8988T (cell line): ENCODE measurements around the gene AGAP6.
A peak's percentile ranks its signal among the peaks of the same experiment; 100 is the strongest.
"Not testable (repeated sequence)": the region's sequence is repeated elsewhere in the genome, so short reads cannot be mapped to it uniquely, and the experiment has no call there.

Experiments used
- DNase-seq: peaks from one replicate; pipeline ENCODE4 v3.0.0; 2011

The AGAP6 gene

DNA sequence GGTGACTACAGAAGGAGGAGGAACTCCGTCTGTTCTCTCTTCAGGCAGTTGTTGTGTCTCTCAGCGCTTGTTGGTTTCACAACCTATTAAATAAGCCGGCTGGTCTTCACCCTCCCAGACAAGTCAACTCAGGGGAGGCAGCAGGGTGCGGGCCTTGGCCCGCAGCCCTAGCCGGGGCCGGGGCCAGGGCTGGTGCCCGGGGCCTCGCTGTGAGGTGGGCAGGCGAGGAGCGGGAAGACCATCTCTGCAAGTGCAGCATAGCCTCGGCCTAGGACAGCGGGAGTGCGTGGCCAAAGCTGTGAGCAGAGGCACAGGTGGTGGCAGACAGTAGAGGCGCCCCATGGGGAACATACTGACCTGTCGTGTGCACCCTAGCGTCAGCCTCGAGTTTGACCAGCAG is at the start of gene AGAP6:
Gene AGAP6, plus strand, starts transcription at position 31 of the 400 bp plus-strand sequence. Its CDS starts 310 bp downstream, at position 341.
- DNase-seq = not testable (repeated sequence)

DNA sequence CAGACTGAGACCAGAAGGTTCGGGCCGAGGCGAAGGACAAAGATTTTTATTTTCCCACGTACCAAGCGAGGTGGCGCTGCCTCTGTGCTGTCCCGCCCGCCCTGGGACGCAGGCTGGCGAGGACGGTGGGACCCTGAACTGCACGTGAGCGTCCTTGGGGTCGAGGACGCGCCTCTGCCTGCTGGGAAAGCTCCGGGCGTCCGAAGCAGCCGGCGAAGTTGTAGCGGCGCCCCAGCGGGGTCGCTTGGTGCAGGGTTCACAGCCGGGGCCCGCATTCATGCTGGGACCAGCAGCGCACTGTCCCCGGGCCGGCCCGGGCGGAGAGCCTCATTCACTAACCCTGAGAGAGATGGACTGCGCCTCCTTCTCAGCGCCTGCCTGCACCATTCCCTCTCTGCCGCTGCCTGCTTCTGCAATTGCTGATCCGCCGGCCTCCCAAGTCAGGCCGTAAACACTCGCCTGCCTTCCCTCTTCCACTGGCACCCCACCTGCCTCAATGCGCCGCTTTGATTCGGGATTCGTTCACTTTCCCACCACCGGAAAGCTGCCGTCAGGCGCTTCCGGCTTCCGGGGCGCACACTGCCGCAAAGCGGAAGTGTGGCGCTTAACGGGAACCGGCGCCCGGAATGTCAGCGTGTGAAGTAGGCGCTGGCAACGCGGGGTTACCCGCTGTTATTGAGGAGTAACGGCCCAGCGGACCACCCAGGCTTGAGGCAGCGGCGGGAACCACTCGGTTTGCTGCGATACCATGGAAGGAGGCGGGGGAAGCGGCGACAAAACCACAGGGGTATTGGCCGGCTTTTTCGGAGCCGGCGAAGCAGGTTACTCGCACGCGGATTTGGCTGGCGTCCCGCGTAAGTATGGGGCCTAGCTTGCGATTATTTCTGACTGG is 46.5 kb upstream of the AGAP6 start, which contains the start of the genes PARG and TIMM23B:
Gene PARG, minus strand, starts transcription at position 581 of the 892 bp plus-strand sequence. Its CDS starts 302 bp downstream, at position 279.
Gene TIMM23B, plus strand, starts transcription at position 607 of the 892 bp plus-strand sequence. Its CDS starts 142 bp downstream, at position 749.
- peak; percentile 7 for DNase-seq

DNA sequence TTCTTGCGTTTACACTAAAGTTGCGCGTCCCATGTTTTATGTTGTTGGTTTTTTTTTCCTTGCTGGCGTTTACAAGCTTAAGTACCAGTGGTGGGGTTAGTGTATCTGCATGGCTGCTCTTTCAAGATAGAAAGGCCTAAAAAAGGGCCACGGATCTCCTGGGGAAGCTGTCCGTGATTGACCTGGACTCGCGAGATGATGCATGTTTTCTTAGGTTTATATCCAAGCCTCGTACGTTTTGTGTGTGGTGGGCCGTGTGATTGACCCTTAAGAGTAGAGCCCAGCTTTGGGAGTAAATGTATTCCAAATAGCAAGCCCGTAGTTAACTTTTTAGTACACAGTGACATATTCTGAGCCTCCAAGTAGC is 45.9 kb upstream of the AGAP6 start:
- not testable (repeated sequence) for DNase-seq

DNA sequence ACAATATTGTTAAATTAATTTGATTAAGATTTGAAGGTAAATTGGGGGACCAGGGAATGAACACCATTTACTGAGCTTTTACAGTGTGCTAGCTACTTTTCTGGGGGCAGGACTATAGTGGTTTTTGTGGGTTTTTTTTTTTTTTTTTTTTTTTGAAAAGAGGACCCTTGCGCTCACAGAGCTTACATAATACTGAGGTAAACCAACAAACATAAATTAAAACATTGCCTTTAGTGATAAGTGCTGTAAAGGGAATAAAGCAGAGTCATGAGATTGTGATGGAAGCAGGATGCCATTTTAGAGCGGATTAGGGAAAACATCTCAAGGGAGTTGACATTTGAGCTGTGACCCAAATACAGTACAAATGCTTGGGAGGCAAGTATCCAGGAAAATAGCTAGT is 44.6 kb upstream of the AGAP6 start:
- DNase-seq = not testable (repeated sequence)

DNA sequence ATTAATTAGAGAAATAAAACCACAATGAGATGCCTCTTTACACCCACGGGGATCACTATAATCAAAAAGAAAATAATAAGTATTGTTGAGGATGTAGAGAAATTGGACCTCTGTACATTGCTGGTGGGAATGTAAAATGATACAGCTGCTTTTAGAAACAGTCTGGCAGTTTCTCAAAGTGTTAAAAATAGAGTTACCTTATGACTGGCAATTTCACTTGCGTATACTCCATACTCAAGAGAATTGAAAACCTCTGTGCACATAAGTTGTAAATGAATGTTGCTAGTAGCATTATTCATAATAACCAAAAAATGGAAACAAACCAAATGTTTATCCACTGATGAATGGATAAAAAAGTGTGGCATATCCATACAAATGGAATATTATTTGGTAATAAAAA is 40.1 kb upstream of the AGAP6 start:
- DNase-seq = not testable (repeated sequence)

DNA sequence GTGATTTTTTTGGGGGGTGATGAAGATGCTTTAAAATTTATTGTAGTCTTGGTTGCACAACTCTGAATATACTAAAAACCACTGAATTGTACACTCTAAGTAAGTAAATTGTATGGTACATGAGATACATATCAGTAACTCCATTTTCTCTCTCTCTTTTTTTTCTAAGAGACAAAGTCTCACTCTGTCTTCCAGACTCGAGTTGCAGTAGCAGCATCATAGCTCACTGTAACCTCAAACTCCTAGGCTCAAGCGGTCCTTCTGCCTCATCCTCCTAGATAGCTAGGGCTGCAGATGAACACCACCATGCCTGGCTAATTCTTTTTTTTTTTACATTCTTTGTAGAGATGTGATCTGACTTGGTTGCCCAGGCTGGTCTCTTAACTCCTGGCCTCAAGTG is 39.5 kb upstream of the AGAP6 start:
- not testable (repeated sequence) for DNase-seq

DNA sequence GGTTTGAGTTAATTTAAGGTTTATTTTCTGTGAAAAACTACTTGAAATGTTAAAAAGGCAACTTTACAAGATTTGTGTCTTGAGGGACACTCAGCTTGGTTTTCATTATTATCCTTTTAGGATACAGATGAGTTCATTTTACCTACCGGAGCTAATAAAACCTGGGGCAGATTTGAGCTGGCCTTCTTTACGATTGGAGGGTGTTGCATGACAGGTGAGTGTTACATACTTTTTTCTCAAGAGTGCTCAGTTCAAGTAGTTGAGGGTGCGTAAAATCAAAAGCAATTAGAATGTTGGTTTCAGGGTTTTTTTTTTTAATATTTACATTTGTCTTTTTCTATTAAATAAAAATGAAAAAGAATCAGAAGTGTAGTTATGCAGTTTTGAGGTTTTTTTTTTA is 36.2 kb upstream of the AGAP6 start:
- DNase-seq = not testable (repeated sequence)

DNA sequence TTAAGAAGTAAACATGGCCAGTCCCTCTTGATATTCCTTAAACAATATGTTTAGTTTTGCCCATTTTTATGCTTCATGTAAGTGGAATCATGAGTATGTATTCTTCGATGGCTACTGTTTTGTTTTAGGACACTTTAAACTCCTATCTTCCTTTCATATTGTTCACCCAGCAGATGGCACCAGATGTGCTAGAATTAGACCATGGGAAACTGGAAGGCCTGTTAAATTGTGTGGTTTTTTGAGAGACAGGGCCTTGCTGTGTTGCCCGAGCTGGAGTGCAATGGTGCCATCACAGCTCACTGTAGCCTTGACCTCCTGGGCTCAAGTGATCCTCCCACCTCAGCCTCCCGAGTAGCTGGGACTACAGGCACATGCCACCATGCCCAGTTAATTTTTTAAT is 35.1 kb upstream of the AGAP6 start:
- DNase-seq = not testable (repeated sequence)

DNA sequence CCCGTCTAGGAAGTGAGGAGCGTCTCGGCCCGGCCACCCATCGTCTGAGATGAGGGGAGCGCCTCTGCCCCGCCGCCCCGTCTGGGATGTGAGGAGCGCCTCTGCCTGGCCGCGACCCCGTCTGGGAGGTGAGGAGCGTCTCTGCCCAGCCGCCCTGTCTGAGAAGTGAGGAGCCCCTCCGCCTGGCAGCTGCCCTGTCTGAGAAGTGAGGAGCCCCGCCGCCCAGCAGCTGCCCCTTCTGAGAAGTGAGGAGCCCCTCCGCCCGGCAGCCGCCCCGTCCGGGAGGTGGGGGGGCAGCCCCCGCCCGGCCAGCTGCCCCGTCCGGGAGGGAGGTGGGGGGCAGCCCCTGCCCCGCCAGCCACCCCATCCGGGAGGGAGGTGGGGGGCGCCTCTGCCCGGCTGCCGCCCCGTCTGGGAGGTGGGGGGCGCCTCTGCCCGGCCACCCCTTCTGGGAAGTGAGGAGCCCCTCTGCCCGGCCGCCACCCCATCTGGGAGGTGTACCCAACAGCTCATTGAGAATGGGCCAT is 17.8 kb upstream of the AGAP6 start:
- not testable (repeated sequence) for DNase-seq

DNA sequence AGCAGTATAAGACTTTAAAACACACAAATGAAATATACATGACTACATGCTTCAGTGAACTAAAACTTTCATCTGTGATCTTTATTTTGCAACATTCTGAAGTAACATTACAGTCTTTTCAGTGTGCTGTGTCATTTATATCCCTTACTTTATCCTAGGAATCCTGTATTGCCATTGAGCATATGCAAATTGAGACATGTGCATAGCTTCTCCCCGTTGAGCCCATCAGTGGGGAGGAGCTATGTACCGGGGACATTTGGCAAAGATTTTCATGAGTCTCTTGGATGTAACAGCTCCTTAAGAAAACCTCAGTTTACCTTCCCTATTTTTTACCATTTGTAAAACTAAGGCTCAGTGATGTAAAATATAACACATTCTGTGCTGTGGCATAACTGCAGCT is 16.7 kb upstream of the AGAP6 start:
- not testable (repeated sequence) for DNase-seq

DNA sequence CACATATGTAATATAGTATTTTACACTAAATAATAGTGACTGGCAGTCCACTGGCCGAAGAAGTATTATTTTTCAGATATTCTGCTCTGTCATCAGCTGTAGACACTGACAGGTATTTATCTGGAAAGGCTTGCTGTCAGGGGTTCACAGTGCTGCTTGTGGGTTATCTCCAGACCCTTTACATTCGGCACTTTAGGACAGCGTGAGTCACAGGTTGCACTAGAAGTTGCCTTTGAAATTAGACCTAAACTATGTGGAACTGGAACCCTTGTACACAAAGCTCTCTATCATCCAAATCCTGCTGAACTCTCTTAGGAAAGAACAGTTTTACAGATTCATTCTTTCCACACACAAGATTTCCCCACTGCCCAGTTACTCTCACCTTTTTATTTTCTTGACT is 16.1 kb upstream of the AGAP6 start:
- DNase-seq = not testable (repeated sequence)

DNA sequence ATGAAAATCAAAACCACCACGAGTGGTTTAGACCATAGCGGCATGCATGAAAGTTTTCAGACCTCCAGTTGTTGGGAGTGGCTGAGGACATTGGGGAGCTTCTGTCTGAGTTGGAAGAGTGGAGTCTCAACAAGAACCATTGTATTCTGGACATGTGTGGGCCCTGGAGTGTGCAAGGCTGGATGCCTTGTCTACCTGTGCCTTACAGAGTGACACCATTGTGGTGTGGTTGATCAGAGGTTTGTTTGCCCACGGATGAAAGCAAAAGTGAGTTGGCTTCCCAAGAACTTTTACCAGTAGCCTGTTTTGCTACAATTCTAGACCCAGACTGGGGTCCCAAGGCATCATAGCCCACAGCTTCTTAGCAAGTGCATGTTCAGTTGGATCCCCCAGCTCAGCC is 10.4 kb upstream of the AGAP6 start:
- DNase-seq = not testable (repeated sequence)

DNA sequence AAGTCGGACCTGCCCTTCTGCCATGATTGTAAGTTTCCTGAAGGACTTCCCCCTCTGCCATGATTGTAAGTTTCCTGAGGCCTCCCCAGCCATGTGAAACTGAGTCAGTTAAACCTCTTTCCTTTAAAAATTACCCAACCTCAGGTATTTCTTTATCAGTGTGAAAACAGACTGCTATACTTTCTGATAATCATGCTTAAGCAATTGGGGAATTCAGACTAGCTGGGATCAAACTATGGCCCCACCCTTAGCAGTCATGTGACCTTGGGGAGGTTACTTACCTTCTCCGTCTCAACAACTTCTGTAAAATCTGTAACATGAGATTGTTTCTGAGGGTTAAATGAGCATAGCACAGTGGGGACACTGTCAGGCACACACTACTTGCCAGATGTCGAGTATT is 999 bp upstream of the AGAP6 start:
- not testable (repeated sequence) for DNase-seq

DNA sequence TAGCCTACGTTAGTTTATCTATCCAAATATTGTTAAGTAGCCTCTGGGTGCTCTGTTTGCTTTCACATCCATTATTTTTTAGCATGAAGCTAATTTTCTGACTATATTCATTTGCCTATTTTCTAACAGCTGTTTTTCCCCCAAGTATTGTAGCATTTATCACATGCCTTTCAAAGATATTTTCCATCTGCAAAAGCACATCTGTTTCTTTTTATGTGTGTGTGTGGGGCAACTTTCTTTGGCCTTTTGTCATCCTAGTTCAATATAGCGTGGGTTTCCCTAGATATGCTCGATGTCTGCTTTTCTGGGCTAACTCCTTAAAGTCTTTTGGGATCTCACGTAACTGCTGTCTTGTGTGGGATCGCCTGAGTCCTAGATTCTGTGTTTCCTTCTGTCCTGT is 7.1 kb downstream of the AGAP6 start:
- DNase-seq = not testable (repeated sequence)

DNA sequence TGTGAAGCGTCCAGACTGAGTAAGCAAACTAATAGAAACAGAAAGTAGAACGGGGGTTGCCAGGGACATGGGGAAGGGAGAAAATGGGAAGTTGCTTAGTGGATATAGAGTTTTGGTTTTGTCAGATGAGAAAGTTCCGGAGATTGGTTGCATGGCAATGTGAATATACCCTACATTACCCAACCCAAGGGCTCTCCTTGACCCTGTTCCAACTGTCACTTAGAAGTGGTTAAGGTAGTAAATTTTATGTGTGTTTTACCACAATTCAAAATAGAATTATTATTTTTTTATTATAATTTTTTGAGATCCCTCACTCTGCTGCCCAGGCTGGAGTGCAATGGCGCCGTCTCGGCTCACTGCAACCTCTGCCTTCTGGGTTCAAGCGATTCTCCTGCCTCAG is 25.8 kb downstream of the AGAP6 start:
- DNase-seq = not testable (repeated sequence)

DNA sequence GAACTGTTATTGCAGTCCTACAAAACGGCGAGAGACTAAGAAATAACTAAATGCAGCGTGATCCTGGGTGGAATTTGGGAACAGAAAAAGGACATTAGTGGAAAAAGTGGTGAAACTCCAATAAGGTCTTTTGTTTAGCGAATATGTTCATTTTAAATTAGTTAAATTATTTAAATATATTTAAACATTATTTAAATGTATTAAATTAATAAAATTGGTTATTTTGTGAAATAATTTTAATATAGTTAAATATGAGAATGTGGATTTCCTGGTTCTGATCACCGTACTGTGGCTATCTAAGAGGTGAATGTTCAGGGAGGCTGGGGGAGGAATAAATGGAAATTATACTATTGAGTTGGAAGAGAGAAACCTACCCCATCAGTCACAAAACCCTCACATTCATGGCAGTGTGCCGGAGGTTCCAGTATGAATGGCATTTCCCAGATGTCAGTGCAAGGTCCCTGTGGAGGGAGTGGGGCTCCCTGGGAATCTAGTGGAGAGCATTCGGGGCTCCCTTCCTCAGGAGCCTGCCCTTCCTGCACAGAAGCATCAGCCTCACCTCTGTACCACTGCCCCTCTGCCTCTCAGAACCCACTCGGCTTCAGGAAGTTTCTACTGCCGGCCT is 27.5 kb downstream of the AGAP6 start:
- not testable (repeated sequence) for DNase-seq

DNA sequence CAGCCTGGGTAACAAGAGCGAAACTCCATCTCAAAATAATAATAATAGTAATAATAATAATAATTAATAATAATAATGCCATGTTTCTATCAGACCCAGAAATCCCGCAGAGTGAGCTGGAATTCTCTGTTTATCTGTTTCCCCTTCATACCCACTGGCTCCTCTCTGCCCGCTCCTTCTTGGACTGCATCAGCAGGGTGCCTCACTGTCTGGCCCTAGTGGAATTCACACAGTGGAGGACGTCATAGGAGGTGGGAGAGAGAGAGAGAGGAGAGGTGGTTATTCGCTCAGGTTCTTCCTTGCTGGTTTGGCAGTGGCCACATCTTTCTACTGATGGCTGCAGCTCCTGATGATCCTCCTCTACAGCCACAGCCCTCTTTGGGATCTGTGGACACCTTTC is 28.7 kb downstream of the AGAP6 start:
- DNase-seq = not testable (repeated sequence)

DNA sequence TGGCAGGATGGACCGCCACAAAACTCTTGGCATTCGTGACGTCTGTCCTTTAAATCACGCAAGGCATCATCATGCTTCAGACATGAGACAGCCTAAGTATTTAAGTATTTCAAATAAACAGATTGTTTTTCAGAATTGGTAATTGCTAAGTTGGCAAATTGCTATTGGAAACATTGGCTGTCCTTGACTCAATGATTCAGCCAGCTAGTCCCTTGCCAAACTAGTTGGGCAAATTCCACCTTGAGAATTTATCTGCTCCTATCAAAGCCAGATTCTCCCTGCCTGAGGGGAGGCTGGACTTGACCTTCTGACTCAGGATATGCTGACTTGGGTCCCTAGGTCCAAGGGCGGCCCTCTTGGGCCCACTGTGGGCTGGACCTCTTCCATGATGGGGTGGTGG is 29.4 kb downstream of the AGAP6 start:
- DNase-seq = not testable (repeated sequence)

DNA sequence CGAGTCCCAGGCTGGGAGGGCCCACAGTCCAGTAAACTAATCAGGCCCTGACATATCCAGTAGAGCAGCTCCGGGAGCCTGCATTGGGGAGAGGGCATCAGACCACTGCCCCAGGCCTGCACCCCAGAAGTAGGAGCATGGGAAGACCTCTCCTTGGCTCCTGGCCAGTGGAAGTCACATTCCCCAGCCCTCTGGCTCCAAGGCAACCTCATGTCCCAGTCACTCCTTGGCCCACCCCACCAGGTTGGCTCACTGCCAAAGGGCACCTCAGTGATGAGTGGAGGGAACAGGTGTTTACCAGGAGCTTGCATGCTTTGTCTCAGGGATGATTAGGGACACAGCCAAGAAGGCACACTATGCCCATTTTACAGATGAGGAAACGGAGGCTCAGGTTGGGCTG is 31.1 kb downstream of the AGAP6 start:
- not testable (repeated sequence) for DNase-seq

DNA sequence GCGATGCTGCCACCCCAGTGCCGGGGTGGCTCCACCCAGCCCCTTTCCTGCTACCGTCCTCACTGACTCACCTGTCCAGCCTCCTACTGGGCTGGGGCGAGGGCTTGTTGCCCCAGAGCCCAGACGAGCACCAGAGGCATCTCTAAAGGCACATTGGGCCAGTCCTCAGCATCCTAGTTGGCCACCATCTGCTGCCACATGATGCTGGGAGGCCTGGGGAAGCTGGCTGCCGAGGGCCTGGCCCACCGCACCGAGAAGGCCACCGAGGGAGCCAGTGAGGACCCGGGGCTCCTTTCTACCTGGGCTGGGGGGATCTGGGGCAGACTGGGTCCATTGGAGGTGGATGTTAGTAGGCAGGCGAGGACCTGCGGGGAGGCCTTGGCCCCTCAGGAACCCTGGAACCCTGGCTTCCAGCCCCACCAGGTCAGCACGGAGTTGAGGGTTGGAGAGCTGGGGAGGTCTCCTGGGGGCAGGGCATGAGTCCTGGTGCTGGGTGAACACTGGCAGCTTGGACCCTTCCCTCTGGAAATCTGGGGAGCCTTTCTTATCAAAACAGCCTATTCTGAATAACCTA is 32.3 kb downstream of the AGAP6 start:
- not testable (repeated sequence) for DNase-seq

DNA sequence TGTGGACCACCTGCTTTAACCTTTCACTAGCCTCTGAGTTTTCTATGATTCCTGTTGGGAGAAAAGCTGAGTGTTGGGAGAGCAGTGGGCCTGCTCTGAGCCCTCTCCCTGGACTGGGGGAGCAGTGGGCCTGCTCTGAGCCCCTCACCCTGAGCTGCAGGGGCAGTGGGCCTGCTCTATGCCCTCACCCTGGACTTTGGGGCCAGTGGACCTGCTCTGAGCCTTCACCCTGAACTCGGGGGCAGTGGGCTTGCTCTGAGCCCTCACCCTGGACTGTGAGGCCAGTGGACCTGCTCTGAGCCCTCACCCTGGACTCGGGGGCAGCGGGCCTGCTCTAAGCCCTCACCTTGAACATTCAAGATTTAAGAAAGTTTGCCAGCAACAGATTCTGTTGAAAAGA is 33.4 kb downstream of the AGAP6 start:
- DNase-seq = no peak

DNA sequence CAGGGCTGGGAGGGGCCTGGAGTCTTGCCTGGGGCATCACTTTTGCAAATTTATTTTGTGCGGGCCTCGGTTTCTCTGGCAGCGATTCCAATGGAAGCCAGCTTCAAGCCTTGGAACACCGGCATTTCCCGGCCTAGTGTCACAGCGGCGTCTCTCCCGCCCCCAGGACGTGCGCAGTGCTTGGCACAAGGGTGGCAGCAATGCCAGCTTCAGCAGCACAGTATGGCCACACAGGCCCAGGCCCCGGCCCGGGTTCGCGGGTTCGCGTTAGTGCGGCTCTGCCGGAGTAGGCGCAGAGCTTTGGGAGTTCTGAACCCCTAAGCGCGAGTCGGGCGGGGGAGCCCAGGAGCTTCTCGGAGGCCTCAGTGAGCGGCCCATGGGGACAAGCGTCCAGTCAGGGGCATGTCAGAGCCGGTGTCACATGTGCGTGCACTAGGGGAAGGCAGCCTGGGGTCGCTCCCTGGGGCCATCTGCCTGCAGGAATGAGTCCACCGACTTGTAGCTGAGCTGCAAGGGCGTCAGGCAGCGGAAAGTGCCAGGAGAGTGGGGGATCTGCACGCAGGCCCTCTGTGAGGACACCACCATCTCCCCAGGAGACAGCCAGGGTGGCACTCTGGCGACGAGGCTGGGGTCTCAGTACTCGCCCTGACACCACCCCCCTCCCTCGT is 36.6 kb downstream of the AGAP6 start:
- not testable (repeated sequence) for DNase-seq

DNA sequence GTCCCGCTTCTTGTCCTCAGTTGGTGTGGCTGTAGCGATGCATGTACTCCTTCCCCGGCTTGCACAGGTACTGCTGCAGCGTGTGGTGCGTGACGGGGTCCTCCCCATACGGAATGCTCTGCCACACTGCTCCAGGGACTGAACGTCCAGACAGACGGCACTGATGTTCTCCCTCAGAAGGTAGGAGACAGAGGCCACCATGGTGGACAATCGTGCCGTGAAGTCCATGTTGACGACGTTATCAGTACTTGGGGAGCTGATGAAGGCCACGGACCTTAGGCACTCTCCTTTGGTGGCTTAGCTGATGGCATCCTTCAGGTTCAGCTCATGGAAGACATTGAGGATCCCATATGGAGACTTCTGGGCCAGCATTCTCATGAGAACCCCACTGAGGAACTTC is 37.4 kb downstream of the AGAP6 start:
- no peak for DNase-seq
